ENCODE data around the gene KHDC4.

The KHDC4 gene

DNA sequence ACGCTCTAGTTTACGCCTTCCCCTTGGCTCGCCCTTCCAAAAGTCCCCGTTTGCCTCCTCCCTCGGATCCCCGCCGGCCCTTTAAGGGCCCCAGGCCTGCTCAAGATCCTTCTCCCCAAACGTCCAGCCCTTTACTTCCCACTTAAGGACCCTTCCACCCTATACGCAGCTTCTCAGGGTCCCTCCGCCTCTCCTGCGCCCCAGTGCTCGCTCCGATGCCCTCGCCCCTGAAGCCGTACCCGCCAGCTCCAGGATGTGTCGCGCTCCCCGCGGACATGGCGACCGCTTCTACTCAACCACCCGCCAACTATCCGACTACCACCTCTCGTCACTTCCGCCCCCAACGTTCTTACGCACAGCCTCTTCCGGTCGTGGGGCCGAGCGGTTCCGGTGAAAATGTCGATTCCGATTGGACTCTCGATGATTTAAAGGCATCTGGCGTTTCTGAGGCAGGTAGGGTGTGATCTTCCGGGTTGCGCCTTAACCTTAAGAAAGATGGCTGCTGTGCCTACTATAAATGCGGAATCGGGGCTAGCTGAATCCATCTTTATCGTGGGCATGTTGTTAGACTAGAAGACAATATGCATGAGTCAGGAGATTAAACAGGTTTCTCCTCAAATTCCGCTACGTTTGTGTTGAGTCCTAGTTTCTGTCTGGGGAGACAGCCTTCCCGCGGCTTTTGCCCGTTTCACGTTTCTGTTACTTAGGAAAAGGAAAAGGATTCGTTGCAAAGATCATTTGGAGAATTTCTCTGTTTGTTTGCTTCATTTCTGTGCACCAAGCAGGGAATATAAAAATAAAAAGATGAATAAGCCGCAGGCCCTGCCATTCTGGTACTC is at the start of gene KHDC4:
Gene KHDC4 (minus strand): TSS at position 317 of the 839 bp plus-strand sequence. CDS start 40 bp downstream, at position 277.
- DNase-seq, result peak; percentile 98 to 99

DNA sequence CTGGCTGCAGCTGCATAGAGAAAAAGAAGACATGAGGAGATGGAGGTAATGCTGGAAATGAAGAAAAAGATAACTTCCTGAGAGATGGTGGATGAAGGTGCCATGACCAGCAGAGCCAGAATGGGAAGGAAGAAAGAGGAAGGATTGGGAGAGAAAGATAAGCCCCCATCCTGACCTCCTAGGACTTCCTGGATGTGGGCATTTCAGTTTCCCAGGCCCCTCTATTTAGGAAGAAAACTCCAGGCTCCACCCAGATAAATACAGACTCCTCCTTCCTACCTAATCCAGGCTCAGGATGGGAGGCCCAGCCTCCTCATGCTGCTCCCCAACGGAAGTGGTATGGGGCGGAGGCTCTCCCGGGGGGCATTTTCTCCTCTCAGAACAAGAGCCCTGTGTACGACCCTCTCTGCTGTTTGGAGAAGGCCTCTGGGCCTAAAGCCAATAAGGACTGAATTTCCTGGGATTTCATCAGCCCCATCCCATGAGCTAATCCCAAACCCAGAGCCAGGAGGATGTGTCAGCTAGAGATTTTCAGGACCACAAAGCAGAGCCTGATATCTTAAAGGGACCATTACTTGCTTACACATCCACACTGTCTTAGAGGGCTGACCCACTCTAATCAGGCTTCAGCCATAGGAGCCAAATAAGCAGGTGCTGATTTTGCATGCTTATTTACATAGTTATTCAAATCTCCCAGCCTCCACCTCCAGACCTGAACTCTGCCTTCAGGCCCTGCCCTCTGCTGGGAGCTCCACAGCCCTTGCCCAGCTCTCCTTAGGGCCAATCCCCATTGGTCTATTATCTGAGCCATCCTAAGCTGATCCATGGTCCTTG is 49.2 kb upstream of the KHDC4 start:
- peak; percentile 72 to 77 for DNase-seq

GRCh38 chr1:155982106-155982505 is 47.9 kb upstream of the KHDC4 start:
- DNase-seq, result no peak

DNA sequence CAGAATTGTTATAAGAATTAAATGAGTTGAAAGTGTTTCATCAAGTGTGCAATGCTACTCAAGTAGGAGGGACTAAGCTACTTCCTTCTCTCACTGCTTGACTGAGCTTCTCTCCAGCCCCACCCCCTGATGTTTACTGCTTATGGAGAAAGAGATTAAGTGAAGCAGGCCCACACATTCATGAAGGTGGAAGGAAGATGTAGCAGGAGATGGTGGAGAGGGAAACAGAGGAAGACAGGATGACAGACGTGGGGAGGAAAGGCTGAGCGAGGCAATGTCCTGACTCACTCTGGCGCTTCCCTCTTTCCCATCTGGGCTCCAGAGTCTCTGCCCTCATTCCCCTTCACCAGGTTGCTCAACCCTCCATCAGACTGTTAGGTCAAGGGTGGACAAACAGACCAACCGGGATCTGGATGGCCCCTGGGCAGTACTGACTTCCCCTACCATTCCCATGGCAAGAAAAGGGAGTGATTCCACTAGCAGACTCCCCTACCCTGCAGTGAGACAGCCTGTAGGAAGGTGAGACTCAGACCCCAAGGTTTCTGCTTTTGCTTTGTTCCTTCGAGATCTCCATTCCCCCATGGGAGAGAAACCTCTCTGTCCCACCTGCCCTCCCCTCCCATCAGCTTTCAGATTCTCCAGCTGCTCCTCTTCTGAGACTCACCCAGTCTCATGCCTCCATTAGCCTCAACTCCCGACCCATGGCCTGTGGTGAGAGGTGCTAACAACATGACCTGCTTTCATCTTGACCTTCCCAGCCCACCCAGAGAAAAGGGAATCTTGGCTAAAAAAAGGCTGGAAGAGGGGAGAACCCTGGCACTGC is 47.3 kb upstream of the KHDC4 start:
- DNase-seq, result no peak

GRCh38 chr1:155979597-155980343 is 45.6 kb upstream of the KHDC4 start:
- no peak for DNase-seq

DNA sequence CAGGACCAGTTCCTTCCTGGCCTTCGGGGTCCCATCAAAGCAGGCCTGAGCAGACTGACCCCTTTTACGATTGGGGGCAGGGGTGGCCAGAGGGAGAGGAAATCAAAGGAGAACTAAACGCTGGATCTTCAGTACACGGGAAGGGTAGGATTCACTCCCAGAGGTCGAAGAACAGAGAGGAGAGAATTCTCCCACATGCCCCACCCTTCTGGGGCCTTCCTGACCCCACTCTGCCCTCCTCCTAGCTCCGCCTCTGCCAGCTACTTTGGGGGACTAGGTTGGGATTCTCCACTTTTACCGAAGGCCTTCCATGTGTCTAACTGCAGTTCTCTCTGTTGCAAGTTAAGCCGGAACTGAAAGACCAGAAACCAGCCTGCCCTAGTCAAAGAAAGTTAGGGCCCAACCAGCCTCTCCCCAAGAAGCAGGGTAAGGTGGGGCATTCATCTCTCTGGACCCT is 44.8 kb upstream of the KHDC4 start:
- no peak for DNase-seq

DNA sequence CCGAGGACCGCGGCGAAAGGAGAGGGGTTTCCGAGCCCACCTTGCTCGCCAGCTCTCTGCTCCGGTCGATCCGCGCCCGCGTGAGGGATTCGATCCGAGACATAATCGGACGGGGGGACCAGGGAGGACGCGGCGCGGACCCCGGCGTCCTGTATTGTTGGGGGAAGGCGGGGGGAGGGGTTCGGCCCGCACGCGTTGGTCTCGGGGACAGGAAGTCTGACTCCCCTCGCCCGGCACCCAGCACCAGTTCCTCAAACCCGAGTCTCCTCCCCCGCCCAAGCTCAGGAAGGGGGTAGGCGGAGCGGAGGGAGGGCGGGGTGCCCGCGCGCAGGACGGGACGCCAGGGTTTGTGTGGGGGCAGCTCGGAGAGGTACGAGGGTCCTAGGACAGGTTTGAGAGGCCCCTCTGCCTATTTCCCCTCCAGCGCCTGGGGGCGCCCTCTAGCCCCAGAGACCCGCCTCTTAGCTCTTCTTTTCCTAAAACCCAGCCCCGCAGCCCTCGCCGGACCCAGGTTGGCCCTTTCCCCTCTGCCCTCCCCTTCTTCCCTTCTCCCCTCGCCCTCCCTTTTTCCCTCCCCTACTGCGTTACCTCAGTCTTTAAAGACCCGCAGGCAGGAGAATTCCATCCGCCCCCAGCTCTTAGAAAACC is 44.2 kb upstream of the KHDC4 start, which contains the start of gene ARHGEF2:
Gene ARHGEF2 (minus strand): TSS at position 223 of the 648 bp plus-strand sequence. CDS start 120 bp downstream, at position 103.
- peak in 1 of 2 experiments; percentile 68 for DNase-seq

- no peak for DNase-seq
Observed at GRCh38 chr1:155977690-155978324, 43.6 kb upstream of the KHDC4 start.

- no peak for DNase-seq
Observed at GRCh38 chr1:155976913-155977689, 42.9 kb upstream of the KHDC4 start.

DNA sequence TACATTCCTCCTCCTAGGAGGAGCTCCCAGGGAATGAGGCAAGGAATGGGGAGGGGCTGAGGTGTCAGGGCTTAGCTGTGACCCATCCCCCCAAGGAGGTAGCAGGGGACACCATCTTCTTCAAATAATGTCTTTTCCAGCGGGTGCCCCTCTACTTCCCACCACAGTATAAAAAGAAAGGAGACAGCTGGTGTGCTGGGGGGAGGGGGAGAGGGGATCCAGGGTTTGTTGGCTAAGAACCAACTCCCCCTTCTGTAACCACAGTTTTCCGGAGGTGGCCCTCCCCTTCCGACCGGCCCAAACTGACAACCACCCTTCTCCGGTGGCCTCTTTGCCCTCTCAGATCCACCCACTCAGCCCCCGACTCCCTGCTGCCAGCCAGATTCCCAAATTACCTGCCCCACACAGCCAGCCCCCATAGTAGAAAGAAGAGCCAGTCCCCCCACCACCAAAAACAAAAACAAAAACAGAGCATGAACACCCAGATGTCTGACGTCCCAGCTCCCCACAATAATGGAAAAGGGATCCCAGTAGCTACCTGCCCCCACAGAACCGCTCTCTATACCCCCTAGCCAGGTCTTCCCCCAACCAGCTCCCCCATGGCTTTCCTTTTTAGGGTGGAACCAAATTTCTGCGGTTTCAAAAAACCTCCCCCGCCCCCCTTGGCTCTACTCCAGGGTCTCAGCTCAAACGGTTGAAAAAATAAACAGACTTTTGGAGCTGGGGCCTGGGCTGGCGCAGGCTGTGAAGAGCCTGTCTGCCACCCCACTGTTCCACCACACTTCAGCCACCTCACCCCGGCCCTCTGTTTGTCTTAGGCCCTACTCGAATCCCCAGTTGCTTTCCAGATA is 42.1 kb upstream of the KHDC4 start:
- peak; percentile 71 to 84 for DNase-seq

DNA sequence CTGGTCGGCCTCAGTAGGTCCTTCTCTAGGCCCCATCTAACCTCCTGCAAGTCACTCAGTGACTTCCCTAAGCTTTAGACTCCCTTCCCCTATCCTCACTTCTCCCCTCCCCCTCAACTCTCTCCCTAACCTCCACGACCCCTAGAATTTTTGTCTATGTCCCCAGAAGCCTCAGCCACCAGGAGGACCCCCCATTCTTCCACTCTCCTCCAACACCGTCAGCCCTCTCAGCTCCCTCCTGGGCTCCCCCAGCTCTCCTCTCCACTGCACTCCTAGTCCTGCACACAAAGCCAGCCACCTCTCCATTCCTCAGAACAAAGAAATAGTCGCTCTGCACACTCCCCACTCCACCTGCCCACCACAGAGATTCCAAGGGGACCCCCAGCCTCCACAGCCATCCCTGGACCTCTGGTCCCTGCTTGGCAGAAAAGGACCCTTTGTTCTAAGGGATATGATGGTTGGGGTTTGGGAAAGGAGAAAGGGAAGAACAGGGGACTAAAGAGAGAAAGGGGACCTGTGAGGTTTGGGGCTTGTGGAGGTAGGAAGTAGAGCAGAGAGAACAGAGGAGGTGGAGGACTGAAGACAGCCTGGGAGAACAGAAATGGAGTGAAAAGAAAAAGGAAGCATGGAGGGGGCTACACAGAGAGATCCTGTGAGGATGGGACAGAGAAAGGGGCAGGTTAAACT is 41.3 kb upstream of the KHDC4 start:
- no peak for DNase-seq

DNA sequence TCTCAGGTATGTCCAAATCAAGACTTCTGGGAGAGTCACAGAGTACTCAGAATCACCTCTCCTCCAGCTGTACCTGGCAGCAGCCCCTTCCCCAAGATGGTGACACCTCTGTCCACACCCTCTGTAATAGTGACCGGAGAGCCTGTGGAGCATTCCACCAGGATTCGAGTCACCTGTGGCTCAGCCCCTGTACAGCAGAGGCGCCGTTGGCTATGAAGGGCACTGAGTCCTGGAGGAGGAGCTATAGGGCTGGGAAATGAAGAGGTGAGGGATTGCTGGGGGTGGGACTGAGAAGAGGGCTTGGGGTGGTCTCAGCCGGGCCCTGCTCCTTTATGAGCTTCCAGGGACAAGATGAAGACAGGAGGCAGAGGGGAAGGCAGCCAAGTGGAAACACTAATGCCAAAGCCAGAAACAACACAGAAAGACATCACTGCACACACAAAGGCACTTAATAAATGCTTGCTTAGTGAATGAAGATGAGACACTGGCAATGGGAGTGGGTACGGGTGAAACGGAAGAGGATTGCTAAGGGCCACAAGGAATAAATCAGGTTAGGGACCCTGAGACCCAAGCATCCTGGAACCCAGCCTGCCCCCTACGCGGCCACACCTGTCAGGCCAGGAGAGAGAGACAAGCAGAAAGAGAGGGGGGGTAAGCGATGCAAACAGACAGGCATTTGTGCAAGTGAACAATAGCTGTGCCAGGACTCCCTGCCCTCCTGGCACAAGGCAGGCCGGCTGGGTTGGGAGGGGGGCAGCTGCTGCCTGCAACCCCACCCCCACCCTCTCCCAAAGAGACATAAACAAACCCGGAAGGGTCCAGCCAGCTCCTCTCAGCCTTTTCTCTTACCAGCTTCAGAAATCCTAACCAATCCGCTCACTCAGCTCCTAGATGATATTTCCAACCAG is 40.2 kb upstream of the KHDC4 start:
- DNase-seq, result peak in 1 of 2 experiments; percentile 48

DNA sequence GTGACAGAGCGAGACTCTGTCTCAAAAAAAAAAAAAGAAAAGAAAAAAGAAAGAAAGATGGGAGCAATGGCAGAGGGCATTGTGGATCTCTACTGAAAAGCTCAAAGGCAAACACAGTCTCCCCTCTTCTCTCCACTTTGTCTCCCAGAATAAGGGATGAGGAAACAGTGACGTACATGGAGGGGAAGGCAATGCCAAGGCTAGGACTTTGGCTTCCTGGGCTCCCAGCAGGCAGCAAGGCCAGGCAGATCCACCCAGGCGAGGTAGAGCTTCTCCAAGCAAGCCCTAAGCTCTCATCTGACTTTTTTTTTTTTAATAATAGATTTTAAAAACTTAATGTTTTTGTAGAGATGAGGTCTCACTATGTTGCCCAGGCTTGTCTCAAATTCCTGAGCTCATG is 39.5 kb upstream of the KHDC4 start:
- DNase-seq, result no peak

- no peak for DNase-seq
Observed at GRCh38 chr1:155971910-155972809, 37.9 kb upstream of the KHDC4 start.

DNA sequence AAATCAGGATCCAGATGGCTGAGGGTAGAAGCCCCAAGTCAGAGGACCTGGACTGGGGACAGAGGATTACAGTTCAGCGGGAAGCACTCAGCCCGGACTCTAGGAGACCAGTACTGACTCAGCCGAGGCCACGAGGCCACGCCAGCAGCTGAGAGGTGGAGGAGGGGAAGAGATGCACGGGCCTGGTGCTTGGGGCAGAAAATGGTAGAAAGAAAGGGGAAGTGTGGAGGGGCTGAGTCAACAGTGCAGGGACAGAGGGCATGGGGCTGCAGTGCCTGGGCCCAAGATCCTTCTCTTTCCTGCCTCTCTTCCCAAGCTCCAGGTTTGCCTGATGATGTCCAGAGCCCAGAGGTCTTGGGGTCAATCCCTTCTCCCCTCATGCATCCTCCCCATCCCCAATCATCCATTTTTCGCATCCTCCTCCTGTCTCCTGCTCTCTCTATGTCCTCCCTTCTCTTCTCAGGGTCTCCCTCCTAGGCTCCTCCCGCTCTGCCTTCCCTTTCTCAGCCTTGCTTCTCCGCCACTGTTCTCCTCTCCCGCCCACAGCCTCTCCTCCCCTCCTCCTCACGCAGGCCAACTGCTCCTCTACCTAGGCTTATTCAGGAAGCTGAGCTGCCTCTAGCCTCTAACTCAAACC is 36.4 kb upstream of the KHDC4 start:
- DNase-seq, result no peak

- no peak for DNase-seq
Observed at GRCh38 chr1:155969377-155969791, 35.2 kb upstream of the KHDC4 start.
